Measurements from ENCODE around the gene SSTR3.

SSTR3 gene

DNA sequence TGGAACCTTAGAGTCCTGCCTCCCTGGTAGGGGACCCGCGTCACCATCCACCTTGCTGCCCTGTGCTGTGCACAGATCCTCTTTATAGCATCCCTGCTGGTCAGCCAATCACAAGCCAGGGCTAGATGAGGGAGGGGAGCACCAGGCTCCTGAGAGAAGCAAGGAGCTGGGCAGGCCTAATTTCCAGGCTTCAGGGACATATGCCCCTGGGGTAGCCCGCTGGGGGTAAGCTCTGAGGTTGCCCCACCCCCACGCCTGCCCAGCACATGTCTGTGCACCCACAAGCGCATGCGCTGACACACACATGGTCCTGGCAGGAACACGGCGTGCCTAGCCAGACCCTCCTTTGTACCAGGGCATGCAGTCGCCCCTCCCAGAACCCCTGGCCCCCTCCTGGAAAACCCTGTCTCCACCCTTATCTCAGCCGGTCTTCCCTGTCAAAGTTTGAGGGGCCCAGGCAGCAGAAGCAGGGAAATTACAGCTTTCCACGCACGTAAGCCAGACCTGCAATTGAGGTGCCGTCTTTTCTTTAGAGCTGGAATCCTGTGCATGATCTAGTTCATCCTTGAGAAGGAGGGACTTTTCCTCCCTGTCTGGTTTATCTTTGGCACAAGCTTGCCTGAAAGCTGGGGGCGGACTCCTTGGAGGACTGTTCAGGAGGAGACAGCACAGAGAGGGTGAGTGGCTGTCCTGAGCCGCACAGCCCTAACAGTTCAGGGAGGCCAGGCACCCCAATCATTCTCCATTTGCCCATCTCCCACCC lies 2.1 kb downstream of the SSTR3 start:
- TF ChIP-seq, protein P1, sequence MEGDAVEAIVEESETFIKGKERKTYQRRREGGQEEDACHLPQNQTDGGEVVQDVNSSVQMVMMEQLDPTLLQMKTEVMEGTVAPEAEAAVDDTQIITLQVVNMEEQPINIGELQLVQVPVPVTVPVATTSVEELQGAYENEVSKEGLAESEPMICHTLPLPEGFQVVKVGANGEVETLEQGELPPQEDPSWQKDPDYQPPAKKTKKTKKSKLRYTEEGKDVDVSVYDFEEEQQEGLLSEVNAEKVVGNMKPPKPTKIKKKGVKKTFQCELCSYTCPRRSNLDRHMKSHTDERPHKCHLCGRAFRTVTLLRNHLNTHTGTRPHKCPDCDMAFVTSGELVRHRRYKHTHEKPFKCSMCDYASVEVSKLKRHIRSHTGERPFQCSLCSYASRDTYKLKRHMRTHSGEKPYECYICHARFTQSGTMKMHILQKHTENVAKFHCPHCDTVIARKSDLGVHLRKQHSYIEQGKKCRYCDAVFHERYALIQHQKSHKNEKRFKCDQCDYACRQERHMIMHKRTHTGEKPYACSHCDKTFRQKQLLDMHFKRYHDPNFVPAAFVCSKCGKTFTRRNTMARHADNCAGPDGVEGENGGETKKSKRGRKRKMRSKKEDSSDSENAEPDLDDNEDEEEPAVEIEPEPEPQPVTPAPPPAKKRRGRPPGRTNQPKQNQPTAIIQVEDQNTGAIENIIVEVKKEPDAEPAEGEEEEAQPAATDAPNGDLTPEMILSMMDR (conservative IDR thresholded peaks at IDR 0.05): no peak
- TF ChIP-seq ZFX (IDR thresholded peaks at IDR 0.05): no peak
- H3K27ac ChIP-seq: no peak overlapping the region

DNA sequence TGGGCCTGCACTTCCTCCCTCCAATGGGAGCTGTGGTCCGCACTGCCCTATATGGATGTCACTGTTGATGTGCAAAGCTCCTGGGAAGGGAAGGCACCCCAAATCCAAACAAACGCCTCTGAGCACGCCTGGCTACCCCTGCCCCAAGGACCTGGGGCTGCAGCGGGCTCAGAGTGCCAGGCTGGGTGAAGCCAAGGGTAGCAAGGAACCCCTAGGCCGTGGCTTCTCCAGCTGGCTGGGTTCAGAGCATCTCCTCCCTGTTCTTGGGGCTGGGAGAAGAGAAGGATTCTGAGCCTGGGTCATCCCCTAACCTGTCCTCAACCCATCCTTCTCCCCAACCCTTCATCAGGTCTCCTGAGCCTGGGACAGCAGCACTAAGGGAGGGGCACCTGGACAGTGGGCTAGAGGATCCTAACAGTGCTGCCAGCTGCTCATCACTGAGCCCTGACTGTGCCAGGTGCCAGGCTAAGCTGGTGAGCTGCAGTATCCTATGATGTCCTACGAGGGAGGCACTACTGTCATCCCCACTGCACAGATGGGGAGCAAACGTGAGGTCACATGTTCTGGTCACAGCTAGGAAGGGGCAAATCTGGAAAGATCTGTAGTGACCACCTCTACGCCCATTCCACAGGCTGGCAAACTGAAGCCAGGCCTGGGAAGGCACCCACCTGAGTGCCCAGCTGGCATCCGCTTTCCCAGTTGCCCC lies 3.0 kb downstream of the SSTR3 start:
- no peak overlapping the region for H3K27ac ChIP-seq
- TF ChIP-seq ZFX (IDR thresholded peaks at IDR 0.05): no peak
- TF ChIP-seq, protein P1 (conservative IDR thresholded peaks at IDR 0.05): no peak

- TF ChIP-seq ZFX (IDR thresholded peaks at IDR 0.05): no peak
- TF ChIP-seq, protein P1 (conservative IDR thresholded peaks at IDR 0.05): no peak
- H3K27ac ChIP-seq: no peak overlapping the region
Observed at GRCh38 chr22:37208401-37209139, 3.7 kb downstream of the SSTR3 start.

- TF ChIP-seq, protein P1 (conservative IDR thresholded peaks at IDR 0.05): no peak
- TF ChIP-seq ZFX (IDR thresholded peaks at IDR 0.05): no peak
- H3K27ac ChIP-seq: no peak overlapping the region
Observed at GRCh38 chr22:37207981-37208380, 4.3 kb downstream of the SSTR3 start.

GRCh38 chr22:37206841-37207821 lies 5.1 kb downstream of the SSTR3 start:
- H3K27ac ChIP-seq: no peak overlapping the region
- TF ChIP-seq, protein P1 (conservative IDR thresholded peaks at IDR 0.05): no peak
- TF ChIP-seq ZFX (IDR thresholded peaks at IDR 0.05): no peak

DNA sequence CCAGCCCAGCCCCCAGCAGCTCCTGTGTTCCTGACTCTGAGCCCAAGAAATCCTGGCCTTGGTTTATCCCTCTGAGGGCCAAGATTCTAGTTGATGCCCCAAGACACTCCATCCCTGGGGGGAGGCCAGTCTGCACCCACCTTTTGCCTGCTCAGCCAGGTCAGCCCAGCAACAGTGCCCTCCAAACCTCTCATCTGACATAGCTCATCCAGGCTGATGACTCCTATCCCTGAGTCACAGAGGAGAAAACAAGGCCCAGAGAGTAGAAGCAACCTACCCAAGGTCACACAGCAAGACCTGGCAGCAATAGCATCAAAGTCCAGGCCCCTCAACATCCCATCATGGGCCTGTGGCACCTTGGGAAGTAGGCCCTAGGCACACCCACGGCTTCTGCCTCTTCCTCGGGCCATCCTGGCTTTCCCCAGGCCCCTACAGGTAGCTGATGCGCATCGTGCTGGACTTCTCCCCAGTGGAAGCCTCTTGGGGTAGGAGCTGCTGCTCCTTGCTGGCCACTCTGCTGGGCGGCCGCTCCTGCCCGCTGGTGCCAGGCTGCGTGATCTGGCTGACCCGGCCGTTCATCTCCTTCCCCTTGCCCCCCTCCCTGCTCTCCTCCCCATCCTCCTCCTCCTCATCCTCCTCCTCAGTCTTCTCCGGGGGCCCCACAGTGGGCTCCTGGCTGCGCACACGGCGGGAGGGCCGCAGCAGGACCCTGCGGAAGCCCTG lies 6.0 kb downstream of the SSTR3 start:
- TF ChIP-seq, protein P1 (conservative IDR thresholded peaks at IDR 0.05): no peak
- no peak for TF ChIP-seq ZFX (IDR thresholded peaks at IDR 0.05)

More for the DNA sequence above, 6.0 kb downstream of the SSTR3 start:
- no peak overlapping the region for H3K27ac ChIP-seq
